OCI-LY1 (cell line): Measurements from ENCODE around the gene ZNF93.
A peak's percentile ranks its signal among the peaks of the same experiment; 100 is the strongest.
"Not testable (repeated sequence)": the region's sequence is repeated elsewhere in the genome, so short reads cannot be mapped to it uniquely, and the experiment has no call there.

ENCODE experiments used
- H2AFZ ChIP-seq: fragments of 200-600 bp; sonication (generic), shearing (Covaris generic); 2 replicates; pipeline ENCODE4 v1.6.0; 2014; ENCODE audit warnings: antibody characterized with exemption, mild to moderate bottlenecking, low read length
- H3F3A ChIP-seq: fragments of 200-600 bp; sonication (generic), shearing (Covaris generic); 2 replicates; pipeline ENCODE4 v1.6.0; 2014; ENCODE audit warnings: mild to moderate bottlenecking, antibody characterized with exemption, low read length, moderate library complexity; ENCODE audit not compliant: insufficient read depth
- H3K27ac ChIP-seq: fragments of 200-600 bp; sonication (generic); 2 replicates; pipeline ENCODE4 v1.5.1; 2014; ENCODE audit warnings: low read length, mixed run types, mild to moderate bottlenecking, low read depth; ENCODE audit not compliant: poor library complexity, severe bottlenecking
- H3K27me3 ChIP-seq: fragments of 200-600 bp; sonication (generic); 2 replicates; pipeline ENCODE4 v1.6.0; 2014; ENCODE audit warnings: antibody characterized with exemption, mild to moderate bottlenecking, low read length, moderate library complexity; ENCODE audit not compliant: insufficient read depth
- H3K36me3 ChIP-seq: fragments of 200-600 bp; sonication (generic); 2 replicates; pipeline ENCODE4 v1.6.1; 2014; ENCODE audit warnings: mild to moderate bottlenecking, antibody characterized with exemption, low read length, moderate library complexity, mixed read lengths; ENCODE audit not compliant: insufficient read depth
- H3K4me1 ChIP-seq: fragments of 200-600 bp; sonication (generic); 2 replicates; pipeline ENCODE4 v1.5.1; 2014; ENCODE audit warnings: mild to moderate bottlenecking, low read length, moderate library complexity; ENCODE audit not compliant: insufficient read depth, severe bottlenecking
- H3K4me2 ChIP-seq: fragments of 200-600 bp; sonication (generic), shearing (Covaris generic); 2 replicates; pipeline ENCODE4 v1.6.1; 2014; ENCODE audit warnings: low read length
- H3K4me3 ChIP-seq: fragments of 200-600 bp; sonication (generic); 2 replicates; pipeline ENCODE4 v1.5.1; 2014; ENCODE audit warnings: low read length, low read depth, mild to moderate bottlenecking, mixed read lengths; ENCODE audit not compliant: poor library complexity, severe bottlenecking
- H3K79me2 ChIP-seq: fragments of 200-600 bp; shearing (Covaris generic); 2 replicates; pipeline ENCODE4 v1.6.1; 2016; ENCODE audit warnings: mixed run types, low read length, mixed read lengths; ENCODE audit not compliant: insufficient read depth
- H3K9ac ChIP-seq: fragments of 200-600 bp; sonication (generic), shearing (Covaris generic); 2 replicates; pipeline ENCODE4 v1.6.1; 2014; ENCODE audit warnings: mild to moderate bottlenecking, low read length, mixed read lengths
- H3K9me2 ChIP-seq: fragments of 200-600 bp; sonication (generic), shearing (Covaris generic); 2 replicates; pipeline ENCODE4 v1.6.1; 2014; ENCODE audit warnings: low read depth, mild to moderate bottlenecking, low read length, mixed read lengths
- H3K9me3 ChIP-seq: fragments of 200-600 bp; shearing (Covaris generic); 2 replicates; pipeline ENCODE4 v1.6.1; 2014; ENCODE audit warnings: low read length, mixed read lengths
- H4K20me1 ChIP-seq: fragments of 200-600 bp; sonication (generic), shearing (Covaris generic); 2 replicates; pipeline ENCODE4 v1.6.0; 2016; ENCODE audit warnings: mild to moderate bottlenecking, low read length; ENCODE audit not compliant: insufficient read depth
- CTCF ChIP-seq: fragments of 200-600 bp; sonication (generic), shearing (Covaris generic); IDR thresholded peaks from 2 replicates; pipeline ENCODE4 v1.5.1; 2017; ENCODE audit warnings: mild to moderate bottlenecking, antibody characterized with exemption, low read length, moderate library complexity, mixed read lengths
- EZH2 ChIP-seq: fragments of 200-600 bp; sonication (generic), shearing (Covaris generic); IDR thresholded peaks from 2 replicates; pipeline ENCODE4 v1.8.0; 2017; ENCODE audit warnings: borderline replicate concordance, mixed run types, mild to moderate bottlenecking, antibody characterized with exemption, low read length, moderate library complexity, mixed read lengths

The ZNF93 gene

DNA sequence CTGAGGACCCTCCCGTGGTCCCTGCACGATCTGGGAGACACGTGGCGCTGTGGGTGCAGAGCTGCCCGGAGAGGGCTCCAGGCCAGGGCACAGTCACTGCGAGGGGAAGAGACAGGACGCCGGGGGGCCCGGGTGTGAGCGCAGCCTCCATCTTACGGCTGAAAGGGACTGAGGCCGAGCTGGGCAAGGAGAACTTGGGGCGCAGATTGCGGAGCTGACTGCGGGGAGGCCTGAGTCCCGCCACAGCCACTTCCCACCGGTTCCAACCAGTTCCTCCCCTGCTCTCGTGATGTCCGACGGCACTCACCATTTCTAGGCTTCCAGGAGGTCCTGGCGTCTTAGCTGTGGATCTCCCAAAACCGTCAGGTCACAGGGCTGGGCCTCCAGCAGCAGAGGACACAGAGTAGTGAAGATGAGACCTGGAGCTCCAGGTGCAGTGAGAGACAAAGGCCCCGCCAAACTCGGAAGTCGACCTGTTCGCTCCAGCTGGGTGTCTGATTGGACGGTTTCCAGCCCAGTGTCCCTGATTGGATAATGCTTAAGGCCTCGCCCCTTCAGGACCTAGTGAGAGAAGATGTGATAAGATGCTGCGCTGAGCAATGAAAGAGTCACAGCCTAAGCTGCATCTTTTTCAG lies 39.9 kb upstream of the ZNF93 start:
- Histone ChIP-seq H3K4me3 (no peak overlapping the region), H3F3A (no peaks in the 10 kb centered on the region), H3K27ac (no peak overlapping the region), H3K79me2 (no peaks in the 10 kb centered on the region), H3K9ac (no peak overlapping the region), H4K20me1 (no peaks in the 10 kb centered on the region), H3K9me3 (0 out of 2 replicates have a peak, but pooled peaks cover 6% of the 10 kb centered on the region), H3K9me2 (no peaks in the 10 kb centered on the region), H3K36me3 (no peaks in the 10 kb centered on the region), H3K4me1 (no peaks in the 10 kb centered on the region), H3K4me2 (no peak overlapping the region), H3K27me3 (no peaks in the 10 kb centered on the region), H2AFZ (no peak overlapping the region)
- TF ChIP-seq EZH2 (no peak), CTCF (no peak)

GRCh38 chr19:19865750-19866610 lies 34.8 kb upstream of the ZNF93 start, which contains the start of gene ZNF253:
Gene ZNF253, plus strand, starts transcription at chr19:19865882. Its CDS starts 115 bp downstream, at chr19:19865997.
- Histone ChIP-seq H3K79me2 (peaks cover 45% of the 10 kb centered on the region), H3K9me2 (no peaks in the 10 kb centered on the region), H3K36me3 (peaks cover 43% of the 10 kb centered on the region), H2AFZ (no peak within 1 kb of the TSS), H3K27ac (peak within 1 kb of the TSS; percentile 81), H3K9ac (peak within 1 kb of the TSS; percentile 85), H3K4me1 (peaks cover 8% of the 10 kb centered on the region), H4K20me1 (no peaks in the 10 kb centered on the region), H3K9me3 (peaks cover 15% of the 10 kb centered on the region; the same call in 1 of the 2 replicates), H3K27me3 (no peaks in the 10 kb centered on the region), H3K4me2 (peak within 1 kb of the TSS; percentile 66), H3K4me3 (peak within 1 kb of the TSS; percentile 81), H3F3A (no peaks in the 10 kb centered on the region; the same call in 1 of the 2 replicates)
- TF ChIP-seq CTCF (no peak), EZH2 (no peak)

GRCh38 chr19:19866611-19867248 lies 34.0 kb upstream of the ZNF93 start:
- H3K79me2 ChIP-seq = peaks cover 52% of the 10 kb centered on the region
- peak overlapping the region; percentile 81 for H3K27ac ChIP-seq
- H3K9me2 ChIP-seq = no peaks in the 10 kb centered on the region
- H3K4me1 ChIP-seq = peaks cover 8% of the 10 kb centered on the region
- TF ChIP-seq EZH2 (no peak), CTCF (no peak)
- peaks cover 51% of the 10 kb centered on the region for H3K36me3 ChIP-seq
- peak overlapping the region; percentile 81 for H3K4me3 ChIP-seq
- H4K20me1 ChIP-seq = no peaks in the 10 kb centered on the region
- peaks cover 23% of the 10 kb centered on the region; the same call in 1 of the 2 replicates for H3K9me3 ChIP-seq
- no peaks in the 10 kb centered on the region for H3K27me3 ChIP-seq
- H3K4me2 ChIP-seq = peak overlapping the region; percentile 66
- H2AFZ ChIP-seq = no peak overlapping the region
- no peaks in the 10 kb centered on the region; the same call in 1 of the 2 replicates for H3F3A ChIP-seq
- peak overlapping the region; percentile 85 for H3K9ac ChIP-seq

DNA sequence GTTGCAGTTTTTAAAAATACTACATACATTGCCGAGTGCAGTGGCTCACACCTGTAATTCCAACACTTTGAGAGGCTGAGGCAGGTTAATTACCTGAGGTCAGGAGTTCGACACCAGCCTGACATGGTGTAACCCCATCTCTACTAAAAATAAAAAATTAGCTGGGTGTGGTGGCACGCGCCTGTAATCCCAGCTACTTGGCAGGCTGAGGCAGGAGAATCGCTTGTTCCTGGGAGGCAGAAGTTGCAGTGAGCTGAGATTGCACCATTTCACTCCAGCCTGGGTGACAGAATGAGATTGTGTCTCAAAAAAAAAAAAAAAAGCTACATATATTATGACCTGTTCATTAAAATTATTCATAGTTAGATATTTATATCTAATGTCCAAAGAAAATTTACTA lies 30.7 kb upstream of the ZNF93 start:
- not testable (repeated sequence) for H3F3A ChIP-seq, H3K27me3 ChIP-seq, H3K4me1 ChIP-seq, H4K20me1 ChIP-seq, H3K4me3 ChIP-seq, H3K4me2 ChIP-seq, H3K27ac ChIP-seq, H2AFZ ChIP-seq, H3K9ac ChIP-seq, H3K9me2 ChIP-seq
- H3K36me3 ChIP-seq = peaks cover 82% of the 10 kb centered on the region
- peaks cover 34% of the 10 kb centered on the region; the same call in 1 of the 2 replicates for H3K9me3 ChIP-seq
- peaks cover 57% of the 10 kb centered on the region for H3K79me2 ChIP-seq
